ENCODE results near the gene CRADD.

- TF ChIP-seq FOXM1 (IDR thresholded peaks at IDR 0.05; ENCODE audit: low read depth) (no peak), CTCF (IDR thresholded peaks at IDR 0.05) (no peak), TAF1 (IDR thresholded peaks at IDR 0.05; ENCODE audit: borderline replicate concordance, low read depth, low read length) (no peak), USF2 (IDR thresholded peaks at IDR 0.05; ENCODE audit: borderline replicate concordance, low read depth, low read length) (no peak), RCOR1 (IDR thresholded peaks at IDR 0.05; ENCODE audit: low read length) (no peak), RXRA (IDR thresholded peaks at IDR 0.05; ENCODE audit: borderline replicate concordance, low read depth) (no peak)
These were observed 196.4 kb downstream of the CRADD start for GRCh38 chr12:93873561-93873960.
